GM19193 (cell line): ENCODE results near the gene BARD1.

ENCODE experiments used
- POLR2A ChIP-seq: IDR thresholded peaks from 4 replicates; pipeline ENCODE4 v1.6.1; 2011; ENCODE audit not compliant: insufficient read depth, insufficient read length; ENCODE audit errors: extremely low read depth

Gene BARD1

GRCh38 chr2:214716811-214717560 lies 92.5 kb downstream of the BARD1 start:
- TF ChIP-seq POLR2A = no peak

- TF ChIP-seq POLR2A = no peak
These were observed 94.5 kb downstream of the BARD1 start for GRCh38 chr2:214715025-214715424.

GRCh38 chr2:214713080-214713830 lies 96.2 kb downstream of the BARD1 start:
- no peak for TF ChIP-seq POLR2A

- TF ChIP-seq POLR2A = no peak
These were observed 98.8 kb downstream of the BARD1 start for GRCh38 chr2:214710729-214711128.

- no peak for TF ChIP-seq POLR2A
These were observed 102.5 kb downstream of the BARD1 start for GRCh38 chr2:214706986-214707385.

GRCh38 chr2:214699236-214699635 lies 110.2 kb downstream of the BARD1 start:
- TF ChIP-seq POLR2A = no peak

GRCh38 chr2:214696681-214697080 lies 112.8 kb downstream of the BARD1 start:
- no peak for TF ChIP-seq POLR2A

- TF ChIP-seq POLR2A = no peak
These were observed 113.7 kb downstream of the BARD1 start for GRCh38 chr2:214695789-214696188.

GRCh38 chr2:214679736-214680135 lies 129.7 kb downstream of the BARD1 start:
- no peak for TF ChIP-seq POLR2A

GRCh38 chr2:214676421-214677089 lies 132.9 kb downstream of the BARD1 start:
- TF ChIP-seq POLR2A = no peak
